ENCODE measurements around the gene COL4A2.

DNA sequence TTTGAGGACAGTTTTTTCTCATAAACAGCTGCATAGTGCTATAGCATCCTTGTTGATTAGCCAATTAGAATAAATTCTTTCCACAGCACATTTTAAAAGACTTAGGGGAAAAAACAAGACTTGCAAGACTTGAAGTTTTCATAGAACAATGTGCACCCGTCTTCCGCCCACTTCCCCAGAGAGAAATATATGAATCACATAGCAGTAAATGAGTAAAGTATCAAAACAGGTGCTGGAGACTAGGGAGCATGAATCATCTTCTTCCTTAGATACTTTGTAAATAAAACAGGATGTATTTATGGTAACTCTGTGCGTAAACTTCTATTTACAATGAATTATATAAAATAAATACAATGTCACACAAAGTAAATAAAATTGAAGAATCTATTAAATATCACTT is 75.1 kb downstream of the COL4A2 start:
- TF ChIP-seq, protein P1, sequence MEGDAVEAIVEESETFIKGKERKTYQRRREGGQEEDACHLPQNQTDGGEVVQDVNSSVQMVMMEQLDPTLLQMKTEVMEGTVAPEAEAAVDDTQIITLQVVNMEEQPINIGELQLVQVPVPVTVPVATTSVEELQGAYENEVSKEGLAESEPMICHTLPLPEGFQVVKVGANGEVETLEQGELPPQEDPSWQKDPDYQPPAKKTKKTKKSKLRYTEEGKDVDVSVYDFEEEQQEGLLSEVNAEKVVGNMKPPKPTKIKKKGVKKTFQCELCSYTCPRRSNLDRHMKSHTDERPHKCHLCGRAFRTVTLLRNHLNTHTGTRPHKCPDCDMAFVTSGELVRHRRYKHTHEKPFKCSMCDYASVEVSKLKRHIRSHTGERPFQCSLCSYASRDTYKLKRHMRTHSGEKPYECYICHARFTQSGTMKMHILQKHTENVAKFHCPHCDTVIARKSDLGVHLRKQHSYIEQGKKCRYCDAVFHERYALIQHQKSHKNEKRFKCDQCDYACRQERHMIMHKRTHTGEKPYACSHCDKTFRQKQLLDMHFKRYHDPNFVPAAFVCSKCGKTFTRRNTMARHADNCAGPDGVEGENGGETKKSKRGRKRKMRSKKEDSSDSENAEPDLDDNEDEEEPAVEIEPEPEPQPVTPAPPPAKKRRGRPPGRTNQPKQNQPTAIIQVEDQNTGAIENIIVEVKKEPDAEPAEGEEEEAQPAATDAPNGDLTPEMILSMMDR (IDR thresholded peaks at IDR 0.05): no peak
- no peak for TF ChIP-seq POLR2A (IDR thresholded peaks at IDR 0.05)
